HepG2 (cell line): ENCODE data around the gene ST6GALNAC2. TPM values are rescaled to one million over a fixed set of nuclear protein-coding genes. Genes with fewer than 3 reads are reported as not detected.

Experiments used
- BHLHE40 ChIP-seq: IDR thresholded peaks from 2 replicates; pipeline ENCODE4 v1.6.1; 2011; ENCODE audit warnings: low read length, improper control_type of control experiment
- ELF3 ChIP-seq: IDR thresholded peaks from 2 replicates; pipeline ENCODE4 v1.6.1; 2016; ENCODE audit warnings: missing genetic modification reagents, missing compliant biosample characterization
- FOXC1 ChIP-seq: sonication (generic); formaldehyde crosslinking; IDR thresholded peaks from 2 replicates; pipeline ENCODE4 v1.8.0; 2022; ENCODE audit warnings: mild to moderate bottlenecking, missing genetic modification reagents, borderline replicate concordance
- GTF3A ChIP-seq: sonication (generic); formaldehyde crosslinking; conservative IDR thresholded peaks from 2 replicates; pipeline ENCODE4 v1.4.0; 2020; ENCODE audit warnings: mild to moderate bottlenecking, missing genetic modification reagents
- HMG20A ChIP-seq: IDR thresholded peaks from 2 replicates; pipeline ENCODE4 v1.6.1; 2016; ENCODE audit warnings: borderline replicate concordance
- JUNB ChIP-seq: sonication (generic); formaldehyde crosslinking; IDR thresholded peaks from 2 replicates; pipeline ENCODE4 v1.8.0; 2022; ENCODE audit warnings: missing genetic modification reagents, mild to moderate bottlenecking, borderline replicate concordance
- KDM5B ChIP-seq: sonication (generic); formaldehyde crosslinking; IDR thresholded peaks from 2 replicates; pipeline ENCODE4 v1.4.0; 2020; ENCODE audit warnings: missing genetic modification reagents, mild to moderate bottlenecking, borderline replicate concordance
- KMT2A ChIP-seq: sonication (generic); formaldehyde crosslinking; IDR thresholded peaks from 2 replicates; pipeline ENCODE4 v1.4.0; 2020; ENCODE audit warnings: missing genetic modification reagents
- NR2F6 ChIP-seq, 2 experiments: IDR thresholded peaks; 2 replicates each; pipeline ENCODE4 v1.6.1; 2016; ENCODE audit warnings: antibody characterized with exemption in 1 of 2, mild to moderate bottlenecking in 1 of 2
- POGZ ChIP-seq: sonication (generic); formaldehyde crosslinking; IDR thresholded peaks from 2 replicates; pipeline ENCODE4 v1.4.0; 2020; ENCODE audit warnings: mild to moderate bottlenecking, missing genetic modification reagents
- RELA ChIP-seq: sonication (generic); formaldehyde crosslinking; IDR thresholded peaks from 2 replicates; pipeline ENCODE4 v1.4.0; 2020; ENCODE audit warnings: missing genetic modification reagents
- RERE ChIP-seq: IDR thresholded peaks from 2 replicates; pipeline ENCODE4 v1.6.1; 2016; ENCODE audit warnings: low read depth, missing genetic modification reagents, missing compliant biosample characterization
- SOX13 ChIP-seq, 3 experiments: fragments of 450-650 bp in 1 of 3; sonication (generic) in 1 of 3; formaldehyde crosslinking in 1 of 3; IDR thresholded peaks in 2 of 3; conservative IDR thresholded peaks in 1 of 3; 2 replicates each; pipeline versions ENCODE4 v1.5.0 to v1.6.1; 2016 to 2020; ENCODE audit warnings: antibody characterized with exemption in 1 of 3, mild to moderate bottlenecking in 1 of 3, missing compliant biosample characterization in 1 of 3, missing genetic modification reagents in 1 of 3, moderate library complexity in 1 of 3
- SOX5 ChIP-seq: IDR thresholded peaks from 2 replicates; pipeline ENCODE4 v1.6.1; 2016; ENCODE audit warnings: borderline replicate concordance
- SP140L ChIP-seq: sonication (generic); formaldehyde crosslinking; IDR thresholded peaks from 2 replicates; pipeline ENCODE4 v1.4.0; 2020; ENCODE audit warnings: missing genetic modification reagents, borderline replicate concordance
- TCF7L2 ChIP-seq: IDR thresholded peaks from 2 replicates; pipeline ENCODE4 v1.6.1; 2011; ENCODE audit warnings: mild to moderate bottlenecking, low read depth, low read length, moderate library complexity
- TFE3 ChIP-seq: IDR thresholded peaks from 2 replicates; pipeline ENCODE4 v1.6.1; 2016
- ZEB1 ChIP-seq: IDR thresholded peaks from 2 replicates; pipeline ENCODE4 v1.6.1; 2012; ENCODE audit warnings: mild to moderate bottlenecking, low read depth, inconsistent platforms; ENCODE audit not compliant: insufficient replicate concordance
- ZNF747 ChIP-seq: sonication (generic); formaldehyde crosslinking; IDR thresholded peaks from 2 replicates; pipeline ENCODE4 v1.8.1; 2023; ENCODE audit warnings: missing genetic modification reagents, mild to moderate bottlenecking, borderline replicate concordance
- ZNF776 ChIP-seq: sonication (generic); formaldehyde crosslinking; IDR thresholded peaks from 2 replicates; pipeline ENCODE4 v1.4.0; 2020; ENCODE audit warnings: mild to moderate bottlenecking, missing genetic modification reagents
- ZNF788 ChIP-seq: sonication (generic); formaldehyde crosslinking; IDR thresholded peaks from 2 replicates; pipeline ENCODE4 v1.5.0; 2020; ENCODE audit warnings: mild to moderate bottlenecking, missing genetic modification reagents, borderline replicate concordance
- ZZZ3 ChIP-seq: sonication (generic); formaldehyde crosslinking; IDR thresholded peaks from 2 replicates; pipeline ENCODE4 v1.4.0; 2020; ENCODE audit warnings: missing genetic modification reagents, mild to moderate bottlenecking, borderline replicate concordance
- polyA plus RNA-seq, 8 experiments: library from polyadenylated mRNA; depleted of rRNA in 3 of 8; stranded (reverse) in 7 of 8; unstranded in 1 of 8; fragments of >200 nt; fragmentation: Illumina TruSeq in 4 of 8; extraction: Trizol in 4 of 8; gene quantifications; 2 replicates each; pipeline versions ENCODE4 v1.2.1 to v1.2.3, GENCODE V29; 2011 to 2016; ENCODE audit warnings: low read depth in 4 of 8, missing spikeins in 1 of 8, mixed read lengths in 1 of 8; ENCODE audit not compliant: insufficient read depth in 1 of 8
- total RNA-seq, 5 experiments: library from RNA; depleted of rRNA; stranded (reverse); fragments of >200 nt; fragmentation: Illumina TruSeq; extraction: Trizol; gene quantifications; 2 replicates each; pipeline ENCODE4 v1.2.3, GENCODE V29; 2016; ENCODE audit warnings: low read depth in 1 of 5

The ST6GALNAC2 gene
- total and polyA plus RNA-seq, 2 of the 13 experiments (the other 11 are each of a cell fraction or from before 2014, with no cell fraction given) = 0.12 to 0.49 TPM

- TF ChIP-seq RERE (CRISPR knock-in tag) (peak; percentile 35), ZEB1 (no peak), TFE3 (CRISPR knock-in tag) (peak; percentile 60), SP140L (CRISPR knock-in tag) (no peak), BHLHE40 (0 out of 2 replicates have a peak, but pooled peaks have one; percentile 5), ZNF747 (CRISPR knock-in tag) (0 out of 2 replicates have a peak, but pooled peaks have one; percentile 49), FOXC1 (peak; percentile 60; the same call in 1 of the 2 replicates), GTF3A (CRISPR knock-in tag) (no peak), JUNB (CRISPR knock-in tag) (no peak), POGZ (peak; percentile 49), SOX13 (IDR thresholded peaks at IDR 0.05) (no peak), SOX13 (CRISPR knock-in tag; conservative IDR thresholded peaks at IDR 0.05 in 1 of 2, IDR thresholded peaks at IDR 0.05 in 1 of 2) (peak in 1 of 2 experiments; percentile 85; a peak in 2 of 4 replicates), KMT2A (CRISPR knock-in tag) (peak; percentile 79; the same call in 1 of the 2 replicates), ZNF776 (CRISPR knock-in tag) (no peak), HMG20A (peak; percentile 75), ELF3 (CRISPR knock-in tag) (peak; percentile 96), TCF7L2 (no peak), ZNF788 (CRISPR knock-in tag) (peak; percentile 79; the same call in 1 of the 2 replicates), ZZZ3 (CRISPR knock-in tag) (0 out of 2 replicates have a peak, but pooled peaks have one; percentile 25), NR2F6 (IDR thresholded peaks at IDR 0.05) (peak; percentile 68), NR2F6 (CRISPR knock-in tag; IDR thresholded peaks at IDR 0.05) (peak; percentile 72), RELA (0 out of 2 replicates have a peak, but pooled peaks have one; percentile 63), SOX5 (peak; percentile 84), KDM5B (peak; percentile 63)
Measured at GRCh38 chr17:76550712-76551615, 34.7 kb downstream of the ST6GALNAC2 start (continued).
